HG03095 (cell line): ENCODE data around the gene RLBP1.

Experiments used
- ATAC-seq: cut with Tn5 transposase; IDR thresholded peaks from one replicate; pipeline ENCODE4 v1.9.1; 2021; ENCODE audit warnings: moderate library complexity; ENCODE audit not compliant: unreplicated experiment

RLBP1 gene

GRCh38 chr15:89178307-89178977 is 42.9 kb downstream of the RLBP1 start:
- ATAC-seq: no peak

- no peak for ATAC-seq
Observed at GRCh38 chr15:89177633-89178306, 43.6 kb downstream of the RLBP1 start.

GRCh38 chr15:89177116-89177515 is 44.3 kb downstream of the RLBP1 start:
- ATAC-seq: no peak

GRCh38 chr15:89175617-89176191 is 45.7 kb downstream of the RLBP1 start:
- ATAC-seq: no peak

GRCh38 chr15:89174476-89174875 is 46.9 kb downstream of the RLBP1 start:
- no peak for ATAC-seq

- ATAC-seq: no peak
Observed at GRCh38 chr15:89172921-89173320, 48.5 kb downstream of the RLBP1 start.

- no peak for ATAC-seq
Observed at GRCh38 chr15:89171136-89172072, 50.0 kb downstream of the RLBP1 start.

- ATAC-seq: no peak
Observed at GRCh38 chr15:89170364-89170763, 51.0 kb downstream of the RLBP1 start.

GRCh38 chr15:89168316-89168833 is 53.0 kb downstream of the RLBP1 start:
- ATAC-seq: no peak

- peak; percentile 74 for ATAC-seq
Observed at GRCh38 chr15:89167267-89168176, 53.9 kb downstream of the RLBP1 start.

- ATAC-seq: no peak
Observed at GRCh38 chr15:89165677-89166076, 55.7 kb downstream of the RLBP1 start.

GRCh38 chr15:89164712-89165211 is 56.6 kb downstream of the RLBP1 start:
- ATAC-seq: no peak

GRCh38 chr15:89163271-89164055 is 57.9 kb downstream of the RLBP1 start:
- no peak for ATAC-seq

- ATAC-seq: no peak
Observed at GRCh38 chr15:89161666-89162065, 59.7 kb downstream of the RLBP1 start.
